Mesenchymal stem cell (in vitro differentiated cells and primary cell): Measurements from ENCODE around the gene TTC7B.

Experiments used
- DNase-seq: peaks from one replicate; pipeline ENCODE4 v3.0.0-alpha.2; 2013
- H2AFZ ChIP-seq: one replicate; pipeline ENCODE4 v1.6.1; 2013; ENCODE audit warnings: low read depth, mild to moderate bottlenecking, control low read depth, inconsistent platforms, low read length, moderate library complexity
- H2AK5ac ChIP-seq: 2 replicates; pipeline ENCODE4 v1.6.1; 2013; ENCODE audit warnings: low read length, moderate library complexity, mild to moderate bottlenecking, inconsistent platforms; ENCODE audit not compliant: severe bottlenecking
- H2BK120ac ChIP-seq: one replicate; pipeline ENCODE4 v1.6.1; 2013; ENCODE audit warnings: low read depth, mild to moderate bottlenecking, inconsistent platforms, low read length, moderate library complexity
- H2BK12ac ChIP-seq, 2 experiments: one replicate each; pipeline ENCODE4 v1.6.1; 2013; ENCODE audit warnings: inconsistent platforms in 2 of 2, low read length in 2 of 2, mild to moderate bottlenecking in 2 of 2, moderate library complexity in 2 of 2, control low read depth in 1 of 2
- H2BK15ac ChIP-seq: one replicate; pipeline ENCODE4 v1.6.1; 2013; ENCODE audit warnings: mild to moderate bottlenecking, low read depth, inconsistent platforms; ENCODE audit not compliant: poor library complexity, severe bottlenecking
- H2BK5ac ChIP-seq: 2 replicates; pipeline ENCODE4 v1.6.1; 2013; ENCODE audit warnings: low read depth, mild to moderate bottlenecking, low read length, control low read depth, inconsistent platforms; ENCODE audit not compliant: poor library complexity, severe bottlenecking
- H3K14ac ChIP-seq, 2 experiments: one replicate each; pipeline ENCODE4 v1.6.1; 2013; ENCODE audit warnings: inconsistent platforms in 2 of 2, low read length in 2 of 2, control low read depth in 1 of 2, mild to moderate bottlenecking in 1 of 2, moderate library complexity in 1 of 2
- H3K18ac ChIP-seq, 2 experiments: one replicate each; pipeline ENCODE4 v1.6.1; 2013; ENCODE audit warnings: inconsistent platforms in 2 of 2, low read length in 2 of 2, control low read depth in 1 of 2, low read depth in 1 of 2, mild to moderate bottlenecking in 1 of 2
- H3K23ac ChIP-seq, 2 experiments: one replicate each; pipeline ENCODE4 v1.6.1; 2013; ENCODE audit warnings: inconsistent platforms in 2 of 2, low read length in 2 of 2, mild to moderate bottlenecking in 2 of 2, moderate library complexity in 2 of 2, control low read depth in 1 of 2
- H3K27ac ChIP-seq: 2 replicates; pipeline ENCODE4 v1.5.1; 2013; ENCODE audit warnings: mild to moderate bottlenecking, moderate library complexity, low read length, control low read depth, inconsistent platforms; ENCODE audit not compliant: poor library complexity, severe bottlenecking
- H3K27me3 ChIP-seq, 2 experiments: 2 replicates each; pipeline versions ENCODE4 v1.6.1 to v1.7.0; 2013; ENCODE audit warnings: low read length in 2 of 2, mild to moderate bottlenecking in 2 of 2, moderate library complexity in 2 of 2, control low read depth in 1 of 2, inconsistent platforms in 1 of 2; ENCODE audit not compliant: control insufficient read depth in 1 of 2, insufficient read depth in 1 of 2
- H3K36me3 ChIP-seq, 2 experiments: 2 replicates each; pipeline versions ENCODE4 v1.6.1 to v1.7.0; 2013; ENCODE audit warnings: low read length in 2 of 2, control low read depth in 1 of 2, inconsistent platforms in 1 of 2, low read depth in 1 of 2, mild to moderate bottlenecking in 1 of 2; ENCODE audit not compliant: insufficient read depth in 2 of 2, control insufficient read depth in 1 of 2
- H3K4ac ChIP-seq, 2 experiments: one replicate each; pipeline ENCODE4 v1.6.1; 2013; ENCODE audit warnings: inconsistent platforms in 2 of 2, low read length in 2 of 2, mild to moderate bottlenecking in 2 of 2, moderate library complexity in 2 of 2, control low read depth in 1 of 2, low read depth in 1 of 2
- H3K4me1 ChIP-seq: 2 replicates; pipeline ENCODE4 v1.6.1; 2013; ENCODE audit warnings: low read depth, low read length, control low read depth; ENCODE audit not compliant: control insufficient read depth, insufficient read depth
- H3K4me2 ChIP-seq: 2 replicates; pipeline ENCODE4 v1.6.1; 2013; ENCODE audit warnings: low read length, mild to moderate bottlenecking, inconsistent platforms; ENCODE audit not compliant: poor library complexity, severe bottlenecking
- H3K4me3 ChIP-seq, 2 experiments: 2 replicates each; pipeline versions ENCODE4 v1.5.1 to v1.7.0; 2013; ENCODE audit warnings: low read length in 2 of 2, mild to moderate bottlenecking in 2 of 2, control low read depth in 1 of 2, low read depth in 1 of 2; ENCODE audit not compliant: insufficient read depth in 1 of 2
- H3K79me1 ChIP-seq: replicated peaks from 2 replicates; pipeline ENCODE4 v1.6.1; 2013; ENCODE audit warnings: mild to moderate bottlenecking, control low read depth, low read length, inconsistent platforms; ENCODE audit not compliant: poor library complexity, severe bottlenecking
- H3K9ac ChIP-seq: 2 replicates; pipeline ENCODE4 v1.7.0; 2013; ENCODE audit warnings: mild to moderate bottlenecking, low read length, moderate library complexity
- H3K9me3 ChIP-seq: 2 replicates; pipeline ENCODE4 v1.7.0; 2013; ENCODE audit warnings: mild to moderate bottlenecking, low read length; ENCODE audit not compliant: control insufficient read depth
- H4K8ac ChIP-seq: one replicate; pipeline ENCODE4 v1.6.1; 2013; ENCODE audit warnings: inconsistent platforms, mild to moderate bottlenecking, low read length, moderate library complexity
- H4K91ac ChIP-seq: one replicate; pipeline ENCODE4 v1.6.1; 2013; ENCODE audit warnings: mild to moderate bottlenecking, low read length, inconsistent platforms
- WGBS: methylation state at CpG from one replicate; pipeline ENCODE4 v1.1.7; 2013; ENCODE audit warnings: mixed read lengths; 5-methylcytosine and 5-hydroxymethylcytosine counted together

TTC7B gene

DNA sequence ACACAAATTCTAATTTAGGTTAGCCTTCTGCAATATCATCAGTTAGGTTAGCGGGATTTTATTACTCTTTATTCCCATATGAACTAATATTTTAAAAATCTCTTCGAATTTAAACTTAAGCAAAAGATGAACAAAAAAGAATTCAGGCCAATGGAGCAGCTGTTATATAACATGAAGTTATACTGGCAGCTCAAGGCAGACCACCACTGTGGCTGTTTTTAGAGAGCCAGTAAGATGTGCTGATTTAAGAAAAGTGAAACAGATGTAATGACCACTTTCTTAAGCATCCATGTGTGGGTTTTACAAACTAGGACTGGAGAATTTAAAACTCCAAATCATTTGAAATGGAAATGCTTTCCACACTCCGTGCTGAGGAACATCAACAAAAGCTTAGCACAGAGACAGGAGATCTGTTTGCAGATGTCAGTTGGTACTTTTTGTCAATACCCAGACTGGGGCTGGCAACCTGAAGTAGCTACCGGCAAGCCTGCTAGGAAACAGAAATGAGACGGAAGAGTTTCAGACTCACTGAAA lies 164.9 kb downstream of the TTC7B start:
- Histone ChIP-seq H2BK120ac (no peak overlapping the region), H2AK5ac (no peak overlapping the region), H3K23ac (no peak overlapping the region), H3K14ac (no peak overlapping the region), H3K18ac (no peak overlapping the region), H3K79me1 (no peaks in the 10 kb centered on the region), H2BK5ac (no peak overlapping the region), H3K4me3 (no peak overlapping the region), H2BK12ac (no peak overlapping the region), H2AFZ (no peak overlapping the region), H3K4me2 (no peak overlapping the region), H3K9me3 (no peaks in the 10 kb centered on the region), H3K27me3 (no peaks in the 10 kb centered on the region), H3K4ac (no peak overlapping the region), H3K9ac (no peak overlapping the region), H3K4me1 (peaks cover 2% of the 10 kb centered on the region), H3K36me3 (peaks cover 15 to 42% of the 10 kb centered on the region in 2 experiments), H3K27ac (no peak overlapping the region), H4K8ac (no peak overlapping the region), H4K91ac (no peak overlapping the region), H2BK15ac (no peak overlapping the region)
- no peak for DNase-seq
- WGBS = 91% methylated on average over 5 of the region's 5 CpGs

DNA sequence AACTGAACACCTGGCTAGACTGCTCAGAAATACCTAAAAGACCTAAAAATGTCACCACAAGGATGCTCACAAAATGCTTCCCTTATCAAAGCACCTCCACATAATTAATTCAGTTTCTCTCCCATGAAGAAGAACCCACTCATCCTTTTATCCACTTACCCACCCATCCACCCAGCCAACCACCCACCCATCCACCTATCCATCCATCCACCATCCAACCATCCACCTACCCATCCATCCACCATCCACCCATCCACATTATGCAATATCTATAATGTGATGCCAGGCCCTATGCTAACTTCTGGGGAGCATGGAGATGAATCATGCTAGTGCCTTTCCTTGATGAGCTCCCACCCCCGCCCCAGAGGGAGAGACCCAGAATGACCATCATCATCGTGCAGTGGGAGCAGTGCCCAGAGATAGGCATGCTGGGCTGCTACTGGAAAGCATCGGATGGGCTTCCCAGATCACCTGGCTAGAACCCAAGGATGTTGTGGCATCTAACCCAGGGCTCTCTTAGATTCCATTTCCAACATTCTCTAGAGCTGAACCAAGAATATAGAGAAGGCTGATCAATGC lies 166.6 kb downstream of the TTC7B start:
- H3K4ac ChIP-seq = no peak overlapping the region
- H2BK120ac ChIP-seq = no peak overlapping the region
- no peak overlapping the region for H3K18ac ChIP-seq
- no peaks in the 10 kb centered on the region for H3K9me3 ChIP-seq
- H2BK15ac ChIP-seq = no peak overlapping the region
- H3K4me3 ChIP-seq = no peak overlapping the region
- WGBS = 95% methylated on average over 3 of the region's 3 CpGs
- H2AK5ac ChIP-seq = no peak overlapping the region
- H3K27ac ChIP-seq = no peak overlapping the region
- H4K91ac ChIP-seq = no peak overlapping the region
- H3K4me2 ChIP-seq = no peak overlapping the region
- H3K27me3 ChIP-seq = no peaks in the 10 kb centered on the region
- H3K79me1 ChIP-seq = no peaks in the 10 kb centered on the region
- H3K9ac ChIP-seq = no peak overlapping the region
- H3K36me3 ChIP-seq = peaks cover 12 to 47% of the 10 kb centered on the region in 2 experiments
- peaks cover 14% of the 10 kb centered on the region for H3K4me1 ChIP-seq
- H2BK5ac ChIP-seq = no peak overlapping the region
- no peak overlapping the region for H3K14ac ChIP-seq
- H4K8ac ChIP-seq = no peak overlapping the region
- DNase-seq = no peak
- no peak overlapping the region for H3K23ac ChIP-seq
- H2AFZ ChIP-seq = no peak overlapping the region
- H2BK12ac ChIP-seq = no peak overlapping the region

DNA sequence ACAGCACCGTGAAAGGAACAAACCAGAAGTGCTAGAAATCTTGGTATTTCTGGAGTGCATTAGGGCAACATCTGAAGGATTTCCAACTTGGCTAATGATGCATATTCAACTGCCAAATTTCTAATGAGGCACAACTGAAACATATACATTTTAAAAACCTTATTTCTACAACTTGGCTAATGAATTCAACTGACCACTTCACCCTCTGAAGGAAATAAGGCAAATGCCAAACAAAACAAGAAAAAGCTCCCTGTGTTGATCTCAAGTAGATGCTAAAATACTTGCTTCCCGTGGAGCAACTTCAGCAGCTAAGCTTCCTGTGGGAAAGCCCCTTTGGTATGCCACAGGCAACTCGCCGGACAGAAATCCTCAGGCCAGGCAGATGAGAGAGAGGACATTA lies 167.1 kb downstream of the TTC7B start:
- H2AK5ac ChIP-seq = no peak overlapping the region
- H2BK120ac ChIP-seq = no peak overlapping the region
- 71% methylated on average over 4 of the region's 4 CpGs for WGBS
- H3K4me3 ChIP-seq = no peak overlapping the region
- no peaks in the 10 kb centered on the region for H3K27me3 ChIP-seq
- H3K9me3 ChIP-seq = no peaks in the 10 kb centered on the region
- H3K18ac ChIP-seq = no peak overlapping the region
- H3K36me3 ChIP-seq = peaks cover 9 to 47% of the 10 kb centered on the region in 2 experiments
- H3K4ac ChIP-seq = no peak overlapping the region
- no peak overlapping the region for H3K14ac ChIP-seq
- no peaks in the 10 kb centered on the region for H3K79me1 ChIP-seq
- no peak overlapping the region for H2BK15ac ChIP-seq
- H4K91ac ChIP-seq = no peak overlapping the region
- no peak overlapping the region for H2BK5ac ChIP-seq
- no peak overlapping the region for H3K9ac ChIP-seq
- H3K4me2 ChIP-seq = no peak overlapping the region
- no peak for DNase-seq
- H3K27ac ChIP-seq = no peak overlapping the region
- H3K4me1 ChIP-seq = peaks cover 14% of the 10 kb centered on the region
- H2BK12ac ChIP-seq = no peak overlapping the region
- H4K8ac ChIP-seq = no peak overlapping the region
- H2AFZ ChIP-seq = no peak overlapping the region
- no peak overlapping the region for H3K23ac ChIP-seq

DNA sequence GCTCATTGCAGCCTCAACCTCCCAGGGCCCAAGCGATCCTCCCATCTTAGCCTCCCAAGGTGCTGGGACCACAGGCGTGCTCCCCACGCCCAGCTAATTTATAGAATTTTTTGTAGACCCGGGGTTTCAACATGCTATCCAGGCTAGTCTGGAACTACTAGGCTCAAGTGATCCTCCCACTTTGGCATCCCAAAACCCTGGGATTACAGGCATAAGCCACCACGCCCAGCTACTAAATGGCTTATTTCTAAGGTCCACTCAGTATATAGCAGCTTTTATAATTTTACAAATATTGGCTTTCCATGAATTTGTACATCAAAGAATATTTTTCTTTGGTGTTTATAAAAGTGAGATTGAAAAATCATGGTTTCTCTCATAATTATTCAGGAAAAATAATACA lies 167.8 kb downstream of the TTC7B start:
- peaks cover 14% of the 10 kb centered on the region for H3K4me1 ChIP-seq
- no peak overlapping the region for H3K4me2 ChIP-seq
- no peak overlapping the region for H4K91ac ChIP-seq
- no peak overlapping the region for H3K9ac ChIP-seq
- H3K9me3 ChIP-seq = no peaks in the 10 kb centered on the region
- DNase-seq = no peak
- no peak overlapping the region for H2BK15ac ChIP-seq
- H3K23ac ChIP-seq = no peak overlapping the region
- no peak overlapping the region for H4K8ac ChIP-seq
- no peak overlapping the region for H3K18ac ChIP-seq
- H3K27me3 ChIP-seq = no peaks in the 10 kb centered on the region
- H2BK120ac ChIP-seq = no peak overlapping the region
- no peak overlapping the region for H3K14ac ChIP-seq
- WGBS = 100% methylated on average over 4 of the region's 5 CpGs
- H3K27ac ChIP-seq = no peak overlapping the region
- no peak overlapping the region for H2BK12ac ChIP-seq
- H2AFZ ChIP-seq = no peak overlapping the region
- no peak overlapping the region for H3K4me3 ChIP-seq
- H2BK5ac ChIP-seq = no peak overlapping the region
- H2AK5ac ChIP-seq = no peak overlapping the region
- H3K36me3 ChIP-seq = peaks cover 9 to 51% of the 10 kb centered on the region in 2 experiments
- no peak overlapping the region for H3K4ac ChIP-seq
- no peaks in the 10 kb centered on the region for H3K79me1 ChIP-seq
